IMR-90 (cell line): ENCODE data around the gene PAK6. TPM values are rescaled to one million over a fixed set of nuclear protein-coding genes. Genes with fewer than 3 reads are reported as not detected.

ENCODE experiments used
- ATAC-seq: fragments of 200-7000 bp; cut with Tn5 transposase; 2 replicates; pipeline ENCODE4 v1.9.1; 2020; ENCODE audit warnings: low read depth, mild to moderate bottlenecking, moderate library complexity
- BruUV-seq: library from RNA; stranded (reverse); fragments of 400-500 nt; replicated peaks from 2 replicates; lab custom pipeline; 2021; lab: Mats Ljungman, UMichigan
- CTCF ChIA-PET: fragments of 300-600 bp; formaldehyde crosslinking; extraction: SDS; loops from one replicate; lab custom pipeline; 2021; ENCODE audit warnings: antibody characterized with exemption; lab: Yijun Ruan, JAX
- POLR2A ChIA-PET: fragments of 300-600 bp; sonication (Branson Sonifier 250); formaldehyde crosslinking; loops from one replicate; lab custom pipeline; 2022; ENCODE audit warnings: antibody characterized with exemption; ENCODE audit not compliant: unreplicated experiment; lab: Charles Lee
- DNase-seq: peaks from one replicate; pipeline ENCODE4 v3.0.0; 2013
- H2AFZ ChIP-seq: replicated peaks from 2 replicates; pipeline ENCODE3; 2013; ENCODE audit warnings: low read length, mild to moderate bottlenecking; ENCODE audit not compliant: poor library complexity
- H2AK5ac ChIP-seq: 2 replicates; pipeline ENCODE4 v1.6.1; 2013; ENCODE audit warnings: low read depth, low read length, inconsistent platforms
- H2AK9ac ChIP-seq: replicated peaks from 2 replicates; pipeline ENCODE3; 2013; ENCODE audit warnings: mild to moderate bottlenecking, low read depth, low read length, moderate library complexity; ENCODE audit not compliant: poor library complexity
- H2BK120ac ChIP-seq: 2 replicates; pipeline ENCODE4 v1.6.1; 2013; ENCODE audit warnings: low read depth, low read length, inconsistent platforms
- H2BK15ac ChIP-seq: 3 replicates; pipeline ENCODE4 v1.6.1; 2013; ENCODE audit warnings: low read depth, low read length, inconsistent platforms
- H2BK20ac ChIP-seq: 2 replicates; pipeline ENCODE4 v1.6.1; 2013; ENCODE audit warnings: low read depth, mild to moderate bottlenecking, inconsistent platforms, low read length, moderate library complexity
- H2BK5ac ChIP-seq: 2 replicates; pipeline ENCODE4 v1.6.1; 2013; ENCODE audit warnings: mild to moderate bottlenecking, low read depth, low read length, inconsistent platforms; ENCODE audit not compliant: poor library complexity, severe bottlenecking
- H3K14ac ChIP-seq: replicated peaks from 2 replicates; pipeline ENCODE4 v1.6.1; 2013; ENCODE audit warnings: low read depth, low read length, inconsistent platforms
- H3K18ac ChIP-seq: 2 replicates; pipeline ENCODE4 v1.6.1; 2013; ENCODE audit warnings: low read depth, low read length, control low read depth
- H3K23ac ChIP-seq: 2 replicates; pipeline ENCODE4 v1.6.1; 2013; ENCODE audit warnings: low read depth, low read length, inconsistent platforms
- H3K27ac ChIP-seq: 2 replicates; pipeline ENCODE4 v1.5.1; 2013; ENCODE audit warnings: mild to moderate bottlenecking, control low read depth, low read length; ENCODE audit not compliant: insufficient read depth
- H3K27me3 ChIP-seq: 2 replicates; pipeline ENCODE4 v1.6.1; 2013; ENCODE audit warnings: low read length; ENCODE audit not compliant: control insufficient read depth, insufficient read depth
- H3K36me3 ChIP-seq: 2 replicates; pipeline ENCODE4 v1.6.1; 2013; ENCODE audit warnings: low read length, mixed read lengths; ENCODE audit not compliant: control insufficient read depth, insufficient read depth
- H3K4ac ChIP-seq: 2 replicates; pipeline ENCODE4 v1.6.1; 2013; ENCODE audit warnings: low read depth, low read length, inconsistent platforms
- H3K4me1 ChIP-seq: 2 replicates; pipeline ENCODE4 v1.6.1; 2013; ENCODE audit warnings: low read length, mixed read lengths; ENCODE audit not compliant: control insufficient read depth, insufficient read depth
- H3K4me2 ChIP-seq: 2 replicates; pipeline ENCODE4 v1.6.1; 2013; ENCODE audit warnings: low read depth, mild to moderate bottlenecking, control low read depth, low read length, moderate library complexity
- H3K4me3 ChIP-seq: 2 replicates; pipeline ENCODE4 v1.5.1; 2013; ENCODE audit warnings: low read depth, mild to moderate bottlenecking, control low read depth, low read length, moderate library complexity; ENCODE audit not compliant: insufficient read depth
- H3K56ac ChIP-seq: 2 replicates; pipeline ENCODE4 v1.6.1; 2013; ENCODE audit warnings: low read length, inconsistent platforms; ENCODE audit not compliant: insufficient read depth; ENCODE audit errors: extremely low read depth
- H3K79me1 ChIP-seq, 2 experiments: 2 replicates each; pipeline ENCODE4 v1.6.1; 2013; ENCODE audit warnings: low read length in 2 of 2, inconsistent platforms in 1 of 2, low read depth in 1 of 2
- H3K9ac ChIP-seq: 2 replicates; pipeline ENCODE4 v1.6.1; 2013; ENCODE audit warnings: low read depth, low read length, control low read depth
- H3K9me1 ChIP-seq: 2 replicates; pipeline ENCODE4 v1.6.1; 2013; ENCODE audit warnings: low read length, inconsistent platforms; ENCODE audit not compliant: insufficient read depth
- H3K9me3 ChIP-seq: 2 replicates; pipeline ENCODE4 v1.6.1; 2013; ENCODE audit warnings: low read length; ENCODE audit not compliant: control insufficient read depth, insufficient read depth
- H4K20me1 ChIP-seq: 2 replicates; pipeline ENCODE4 v1.6.1; 2013; ENCODE audit warnings: low read length, inconsistent platforms; ENCODE audit not compliant: insufficient read depth
- H4K5ac ChIP-seq: 2 replicates; pipeline ENCODE4 v1.6.1; 2013; ENCODE audit warnings: mild to moderate bottlenecking, low read depth, low read length, control low read depth
- H4K8ac ChIP-seq, 2 experiments: 2 replicates each; pipeline ENCODE4 v1.6.1; 2013; ENCODE audit warnings: low read depth in 2 of 2, low read length in 2 of 2, control low read depth in 1 of 2, inconsistent platforms in 1 of 2
- H4K91ac ChIP-seq: 2 replicates; pipeline ENCODE4 v1.6.1; 2013; ENCODE audit warnings: low read depth, low read length, inconsistent platforms; ENCODE audit not compliant: insufficient read depth
- RCOR1 ChIP-seq: IDR thresholded peaks from 2 replicates; pipeline ENCODE4 v1.6.1; 2012; ENCODE audit warnings: mild to moderate bottlenecking, low read length, improper control_type of control experiment; ENCODE audit not compliant: insufficient replicate concordance
- WGBS, 2 experiments: methylation state at CpG; one replicate each; pipeline versions ENCODE4 v1.1.5 to v1.1.7; 2013; ENCODE audit warnings: missing lambda C conversion rate in 2 of 2; ENCODE audit not compliant: insufficient read length in 1 of 2; ENCODE audit errors: extremely low coverage in 2 of 2; 5-methylcytosine and 5-hydroxymethylcytosine counted together
- dilution Hi-C: fragments of 300-500 bp; cut with HindIII; formaldehyde crosslinking; loops from one replicate; pipeline ENCODE4 v1.14.3; 2018; ENCODE audit warnings: low sequenced_read_pairs; ENCODE audit not compliant: unreplicated experiment
- in situ Hi-C: fragments of 300-500 bp; cut with MboI; formaldehyde crosslinking; loops from 3 replicates; pipeline ENCODE4 v1.14.3; 2019; ENCODE audit warnings: low sequenced_read_pairs, inconsistent platforms, mixed read lengths
- intact Hi-C: fragments of 100-400 bp; cut with micrococcal nuclease; formaldehyde crosslinking; loops from 2 replicates; pipeline ENCODE4 v1.10.0; 2022
- polyA plus RNA-seq, 3 experiments: library from polyadenylated mRNA; depleted of rRNA; stranded (reverse); fragments of >200 nt; gene quantifications; 2 replicates each; pipeline ENCODE4 v1.2.3, GENCODE V29; 2012; ENCODE audit warnings: low replicate concordance in 1 of 3
- total RNA-seq: library from RNA; depleted of rRNA; stranded (reverse); fragments of >200 nt; gene quantifications from 2 replicates; pipeline ENCODE4 v1.2.3, GENCODE V29; 2012

The PAK6 gene
- total and polyA plus RNA-seq, 2 of the 4 experiments (the other 2 are of a cell fraction), result 0.21 TPM; not detected in 1

DNA sequence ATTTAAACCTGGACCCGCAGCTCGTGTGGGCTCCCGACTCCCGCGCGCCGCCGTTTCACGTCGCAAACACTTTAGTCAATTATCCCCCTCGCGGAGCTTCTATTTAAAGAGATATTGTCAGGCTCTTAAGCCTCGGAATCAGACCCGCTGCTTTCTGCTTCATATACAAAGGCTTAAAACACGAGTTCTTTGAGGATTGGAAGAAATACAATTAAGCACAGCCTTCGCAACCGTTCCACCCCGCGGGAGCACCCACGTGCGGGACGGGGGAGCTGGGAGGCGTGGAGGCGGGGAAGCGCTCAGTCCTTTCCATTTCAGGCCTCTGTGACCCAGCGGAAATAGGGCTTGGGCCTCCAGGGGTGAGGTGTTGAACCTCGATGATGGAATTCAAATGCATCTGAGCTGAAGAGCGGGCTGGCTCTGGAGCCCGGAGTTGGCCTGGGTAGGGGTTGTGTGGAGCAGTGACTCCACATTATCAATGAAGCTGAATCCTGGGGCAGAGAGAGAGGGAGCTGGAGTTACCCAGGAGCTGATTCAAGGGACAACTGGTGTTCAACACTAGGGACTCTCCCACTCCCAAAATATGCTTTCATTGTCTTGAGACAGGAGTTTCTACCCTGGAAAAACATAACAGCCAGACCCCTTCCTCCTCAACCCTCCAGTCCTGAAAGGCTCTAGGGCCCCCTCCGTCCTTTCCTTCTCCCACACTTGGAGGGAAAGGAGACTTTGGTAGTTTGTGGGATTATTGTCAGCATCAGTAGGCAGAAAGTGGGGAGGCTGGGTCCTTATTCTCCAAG, 41.6 kb downstream of the PAK6 start:
- peaks cover 4% of the 10 kb centered on the region for H3K4me1 ChIP-seq
- H3K9me3 ChIP-seq, result no peaks in the 10 kb centered on the region
- no peaks in the 10 kb centered on the region for H3K9me1 ChIP-seq
- H3K79me1 ChIP-seq, result no peaks in the 10 kb centered on the region
- no peak overlapping the region for H3K18ac ChIP-seq
- dilution Hi-C loops (no loop called here), in situ Hi-C loops (no loop called here), intact Hi-C loops (no loop called here)
- H3K4me2 ChIP-seq, result no peak overlapping the region
- no peaks in the 10 kb centered on the region for H4K20me1 ChIP-seq
- no peak overlapping the region for H4K5ac ChIP-seq
- no peak overlapping the region for H2AK9ac ChIP-seq
- H2AK5ac ChIP-seq, result no peak overlapping the region
- no peak overlapping the region for H2BK20ac ChIP-seq
- no peaks in the 10 kb centered on the region for H3K36me3 ChIP-seq
- ChIA-PET CTCF (interaction anchor here (0.8 to 1.6 kb wide), 3 partner anchors 10 to 63 kb away, joined by 3 to 13 read pairs (median 11); no protein-coding TSS in a partner anchor), POLR2A (no interaction called here)
- H3K56ac ChIP-seq, result no peak overlapping the region
- ATAC-seq (no peak), DNase-seq (no peak)
- H2AFZ ChIP-seq, result no peak overlapping the region
- H3K23ac ChIP-seq, result no peak overlapping the region
- H2BK5ac ChIP-seq, result no peak overlapping the region
- no peak overlapping the region for H3K9ac ChIP-seq
- no peak overlapping the region for H3K14ac ChIP-seq
- no peak overlapping the region for H4K91ac ChIP-seq
- no peak overlapping the region for H3K27ac ChIP-seq
- H3K4me3 ChIP-seq, result no peak overlapping the region
- H4K8ac ChIP-seq, result no peak overlapping the region
- H2BK120ac ChIP-seq, result no peak overlapping the region
- H2BK15ac ChIP-seq, result no peak overlapping the region
- no peak for TF ChIP-seq RCOR1
- BruUV-seq, result no TSS peak
- 48% methylated on average over 12 of the region's 30 CpGs; no CpG with 5 or more reads in 1 of the 2 experiments for WGBS, 2 experiments
- H3K4ac ChIP-seq, result no peak overlapping the region
- peaks cover 69% of the 10 kb centered on the region for H3K27me3 ChIP-seq
